OCI-LY7 (cell line): Measurements from ENCODE around the gene FAM76B.

Source experiments
- CTCF ChIP-seq: fragments of 200-600 bp; sonication (generic); conservative IDR thresholded peaks from 2 replicates; pipeline ENCODE4 v1.5.1; 2014; ENCODE audit warnings: mild to moderate bottlenecking, antibody characterized with exemption, low read length, moderate library complexity, mixed read lengths
- EZH2phosphoT487 ChIP-seq: fragments of 200-600 bp; sonication (generic); IDR thresholded peaks from 2 replicates; pipeline ENCODE4 v1.6.1; 2018; ENCODE audit warnings: low read depth, borderline replicate concordance, mild to moderate bottlenecking, mixed run types, antibody characterized with exemption, low read length, moderate library complexity, mixed read lengths

- no peak for TF ChIP-seq CTCF
- TF ChIP-seq EZH2phosphoT487, result no peak
Observed at GRCh38 chr11:95725196-95725595, 64.4 kb downstream of the FAM76B start.
